GM12878 (cell line): Measurements from ENCODE around the gene MT1HL1.

Experiments used
- CREB1 ChIP-seq: IDR thresholded peaks from 2 replicates; pipeline ENCODE4 v1.6.1; 2012; ENCODE audit warnings: low read depth, mild to moderate bottlenecking, inconsistent platforms
- CREM ChIP-seq: IDR thresholded peaks from 2 replicates; pipeline ENCODE4 v1.6.1; 2014; ENCODE audit warnings: antibody characterized with exemption, low read depth
- CTCF ChIP-seq, 3 experiments: IDR thresholded peaks in 2 of 3; conservative IDR thresholded peaks in 1 of 3; 2 replicates each; pipeline ENCODE4 v1.5.1; 2011; ENCODE audit warnings: low read depth in 3 of 3, low read length in 3 of 3, mild to moderate bottlenecking in 3 of 3, control low read depth in 2 of 3, moderate library complexity in 2 of 3, inconsistent platforms in 1 of 3, mixed read lengths in 1 of 3; ENCODE audit not compliant: control insufficient read depth in 2 of 3, insufficient read depth in 1 of 3; ENCODE audit errors: extremely low read depth in 1 of 3
- HDAC6 ChIP-seq: fragments of 200-600 bp; sonication (generic); IDR thresholded peaks from one replicate; pipeline ENCODE4 v1.8.0; 2017; ENCODE audit warnings: antibody characterized with exemption; ENCODE audit not compliant: unreplicated experiment
- MXI1 ChIP-seq: fragments of 150-350 bp; IDR thresholded peaks from 2 replicates; pipeline ENCODE4 v1.6.1; 2011; ENCODE audit warnings: low read depth, mild to moderate bottlenecking, inconsistent platforms, low read length, improper control_type of control experiment
- NFIC ChIP-seq: IDR thresholded peaks from 2 replicates; pipeline ENCODE4 v1.6.1; 2012; ENCODE audit warnings: low read depth, mild to moderate bottlenecking, inconsistent platforms, low read length, moderate library complexity
- NFXL1 ChIP-seq: fragments of 450-650 bp; IDR thresholded peaks from 2 replicates; pipeline ENCODE4 v1.6.1; 2017; ENCODE audit warnings: antibody characterized with exemption, mild to moderate bottlenecking, borderline replicate concordance
- NFYA ChIP-seq: IDR thresholded peaks from 2 replicates; pipeline ENCODE4 v1.6.1; 2011; ENCODE audit warnings: low read depth, mild to moderate bottlenecking, low read length, improper control_type of control experiment, borderline replicate concordance
- POLR2A ChIP-seq: IDR thresholded peaks from 2 replicates; pipeline ENCODE4 v1.6.1; 2011; ENCODE audit warnings: low read depth, mild to moderate bottlenecking, low read length
- REST ChIP-seq: IDR thresholded peaks from 2 replicates; pipeline ENCODE4 v1.6.1; 2012; ENCODE audit warnings: mild to moderate bottlenecking, low read depth, low read length
- SIN3A ChIP-seq: IDR thresholded peaks from 2 replicates; pipeline ENCODE4 v1.6.1; 2012; ENCODE audit warnings: low read depth, low read length, improper control_type of control experiment
- TARDBP ChIP-seq: IDR thresholded peaks from 2 replicates; pipeline ENCODE4 v1.6.1; 2016; ENCODE audit warnings: borderline replicate concordance
- TBL1XR1 ChIP-seq: IDR thresholded peaks from 2 replicates; pipeline ENCODE4 v1.6.1; 2012; ENCODE audit warnings: low read depth, low read length, improper control_type of control experiment
- WRNIP1 ChIP-seq: IDR thresholded peaks from 2 replicates; pipeline ENCODE4 v1.6.1; 2011; ENCODE audit warnings: low read depth, low read length, improper control_type of control experiment, borderline replicate concordance

- TF ChIP-seq CTCF (IDR thresholded peaks at IDR 0.05 in 2 of 3, conservative IDR thresholded peaks at IDR 0.05 in 1 of 3; ENCODE audit: control insufficient read depth in 2 of 3, extremely low read depth in 1 of 3, insufficient read depth in 1 of 3, low read depth in 3 of 3, low read length in 3 of 3) (no peak), REST (no peak), POLR2A (no peak), HDAC6 (no peak), TARDBP (no peak), CREM (no peak), SIN3A (no peak), NFXL1 (no peak), CREB1 (no peak), NFYA (no peak), MXI1 (no peak), TBL1XR1 (no peak), WRNIP1 (no peak), NFIC (no peak)
Observed at GRCh38 chr1:237011432-237011831, 7.2 kb upstream of the MT1HL1 start.
